ENCODE results near the gene MIF4GD.

Gene MIF4GD

DNA sequence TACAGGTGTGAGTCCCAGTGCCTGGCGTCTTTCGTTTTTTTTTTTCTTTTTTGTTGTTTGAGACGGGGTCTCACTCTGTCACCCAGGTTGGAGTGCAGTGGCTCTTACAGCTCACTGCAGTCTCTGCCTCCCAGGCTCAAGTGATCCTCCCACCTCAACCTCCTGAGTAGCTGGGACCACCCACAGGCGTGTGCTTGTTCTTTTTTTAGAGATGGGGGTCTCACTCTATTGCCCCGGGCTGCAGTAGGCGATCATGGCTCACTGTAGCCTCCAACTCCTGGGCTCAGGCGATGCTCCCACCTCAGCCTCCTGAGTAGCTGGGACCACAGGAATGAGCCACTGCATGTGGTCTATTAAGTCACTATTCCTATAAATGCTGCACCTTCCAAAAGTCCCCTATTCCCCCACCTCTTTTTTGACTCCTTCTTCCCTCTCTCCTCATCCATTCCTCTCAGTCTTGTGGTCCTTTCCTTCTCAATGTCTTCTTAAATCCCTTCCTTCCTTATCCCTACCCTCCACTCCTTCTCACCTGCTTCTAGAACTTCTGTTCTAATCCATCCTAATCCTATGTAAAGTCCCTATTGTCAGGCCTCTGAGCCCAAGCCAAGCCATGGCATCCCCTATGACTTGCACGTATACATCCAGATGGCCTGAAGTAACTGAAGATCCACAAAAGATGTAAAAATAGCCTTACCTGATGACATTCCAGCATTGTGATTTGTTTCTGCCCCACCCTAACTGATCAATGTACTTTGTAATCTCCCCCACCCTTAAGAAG, 18.8 kb downstream of the MIF4GD start:
- no peak for TF ChIP-seq ZFX (IDR thresholded peaks at IDR 0.05)
- no peak for TF ChIP-seq CTCF (conservative IDR thresholded peaks at IDR 0.05)
- no peak overlapping the region for H3K27ac ChIP-seq

- H3K27ac ChIP-seq = no peak overlapping the region
- TF ChIP-seq CTCF (conservative IDR thresholded peaks at IDR 0.05) (no peak), ZFX (IDR thresholded peaks at IDR 0.05) (no peak)
These were observed 21.0 kb downstream of the MIF4GD start for GRCh38 chr17:75250009-75250471.

GRCh38 chr17:75249564-75249963, 21.5 kb downstream of the MIF4GD start:
- TF ChIP-seq ZFX (IDR thresholded peaks at IDR 0.05) = no peak
- no peak for TF ChIP-seq CTCF (conservative IDR thresholded peaks at IDR 0.05)
- H3K27ac ChIP-seq = no peak overlapping the region

GRCh38 chr17:75246404-75246803, 24.6 kb downstream of the MIF4GD start:
- no peak overlapping the region for H3K27ac ChIP-seq
- no peak for TF ChIP-seq ZFX (IDR thresholded peaks at IDR 0.05)
- no peak for TF ChIP-seq CTCF (conservative IDR thresholded peaks at IDR 0.05)

GRCh38 chr17:75245011-75245410, 26.0 kb downstream of the MIF4GD start:
- TF ChIP-seq ZFX (IDR thresholded peaks at IDR 0.05) = no peak
- no peak for TF ChIP-seq CTCF (conservative IDR thresholded peaks at IDR 0.05)
- no peak overlapping the region for H3K27ac ChIP-seq

DNA sequence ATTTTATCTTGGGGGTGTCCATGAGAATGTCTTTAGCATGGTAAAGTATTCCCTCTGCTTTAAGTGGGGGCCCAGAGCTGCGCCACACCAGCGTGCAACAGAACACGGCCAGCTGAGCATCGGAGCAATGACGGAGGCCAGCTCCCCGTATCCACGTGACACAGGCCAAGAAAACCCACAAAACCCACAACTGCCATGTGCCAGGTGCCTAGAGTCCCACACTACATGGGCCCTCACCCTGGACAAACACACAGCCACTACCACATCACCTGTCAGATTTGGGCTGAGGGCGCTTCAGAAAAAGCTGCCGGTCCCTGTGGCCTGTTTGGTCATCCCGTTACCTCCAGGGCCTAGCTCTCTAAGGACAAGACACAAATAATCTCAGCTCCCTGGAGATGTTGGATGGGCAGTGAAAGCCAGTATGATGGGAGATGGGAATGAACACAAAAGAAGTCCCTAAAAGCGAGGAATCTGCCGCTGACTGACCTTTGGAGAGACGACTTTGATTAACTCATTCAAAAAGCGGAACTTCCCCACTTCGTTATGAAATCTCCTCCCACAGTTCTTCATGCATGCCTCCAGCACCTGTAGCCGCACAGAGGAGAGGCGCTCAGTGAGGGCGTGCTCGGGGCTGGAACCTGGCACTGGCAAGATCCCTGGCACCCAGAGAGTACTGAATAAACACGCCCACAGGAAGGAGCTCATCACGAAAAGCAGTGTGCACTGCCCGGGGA, 26.7 kb downstream of the MIF4GD start:
- TF ChIP-seq ZFX (IDR thresholded peaks at IDR 0.05) = no peak
- no peak for TF ChIP-seq CTCF (conservative IDR thresholded peaks at IDR 0.05)
- H3K27ac ChIP-seq = no peak overlapping the region

DNA sequence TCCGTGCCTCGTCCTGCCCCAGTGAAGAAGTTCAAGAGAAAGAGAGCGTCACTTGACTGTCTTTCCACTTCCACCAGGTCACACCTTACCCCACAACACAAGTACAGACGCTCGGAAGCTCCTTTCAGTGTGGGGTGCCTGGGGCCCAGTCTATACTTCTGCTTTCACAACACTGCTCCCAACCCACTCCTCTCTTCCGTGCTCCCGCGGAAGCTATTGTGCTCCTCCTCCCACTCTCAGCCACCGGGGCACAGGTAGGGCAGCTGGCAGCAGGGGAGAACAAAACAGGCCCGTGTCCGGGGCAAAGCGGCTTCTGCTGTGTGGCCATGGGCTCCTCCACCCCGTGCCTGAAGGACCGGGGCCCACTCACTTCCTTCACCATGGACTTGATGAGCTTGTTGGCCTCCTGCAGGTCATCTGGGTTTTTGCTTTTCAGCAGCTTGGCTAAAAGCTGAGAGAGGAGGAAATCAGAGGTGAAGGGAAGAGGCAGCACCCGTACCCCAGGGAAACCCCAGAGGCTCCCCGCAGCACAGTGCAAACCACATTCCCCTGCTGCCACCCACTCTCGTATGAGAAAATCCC, 28.5 kb downstream of the MIF4GD start:
- H3K27ac ChIP-seq = no peak overlapping the region
- no peak for TF ChIP-seq CTCF (conservative IDR thresholded peaks at IDR 0.05)
- no peak for TF ChIP-seq ZFX (IDR thresholded peaks at IDR 0.05)

Measured in C4-2B (cell line).